ENCODE measurements around the gene TDRD10. TPM values are rescaled to one million over a fixed set of nuclear protein-coding genes. Genes with fewer than 3 reads are reported as not detected.

TDRD10 gene
- total RNA-seq, 4 donors from 2014 or later = 5.6 to 9.9 (median 7.3) TPM

DNA sequence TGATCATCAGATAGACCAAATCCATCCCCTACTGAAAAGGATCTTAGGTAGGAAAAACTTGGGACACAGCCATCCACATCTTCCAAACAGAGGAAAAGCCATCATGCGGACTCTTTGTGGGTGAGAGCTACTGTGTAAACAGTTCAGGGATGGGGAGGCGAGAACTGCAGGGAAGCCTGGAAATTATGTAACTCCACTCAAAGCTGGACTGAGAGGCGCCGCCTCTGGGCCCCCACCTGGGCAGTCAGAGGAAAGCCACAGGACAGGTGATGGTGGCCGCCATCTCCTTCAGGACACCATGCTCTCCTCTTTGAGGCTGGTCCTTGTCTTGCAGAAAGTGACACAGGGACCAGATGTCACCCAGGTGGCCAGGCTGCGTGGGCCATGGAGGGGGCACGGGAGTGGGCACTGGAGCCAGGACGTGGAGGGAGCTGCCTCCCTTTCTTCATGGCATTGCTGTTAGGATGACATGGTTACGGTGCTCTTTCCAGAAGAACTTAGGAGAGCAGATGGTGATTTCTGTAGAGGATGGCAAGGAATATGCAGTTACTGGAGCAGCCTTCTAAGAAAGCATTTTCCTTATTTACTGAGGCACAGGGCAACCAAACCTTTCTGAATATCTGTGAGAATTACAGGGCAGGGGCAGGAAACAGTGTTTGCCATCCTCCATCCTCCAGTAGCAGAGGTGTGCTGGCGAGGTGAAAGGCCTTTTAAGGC, 32.0 kb upstream of the TDRD10 start:
- peaks cover 13 to 14% of the 10 kb centered on the region in 2 donors for H3K4me1 ChIP-seq
- intact Hi-C loops (cut with DNase I) = no loop called here

GRCh38 chr1:154471304-154471703, 30.7 kb upstream of the TDRD10 start:
- TF ChIP-seq POLR2A (IDR thresholded peaks at IDR 0.05) = no peak
- Histone ChIP-seq H3K4me3 (replicated peaks in 1 of 3) (no peak overlapping the region), H3K9me3 (no peaks in the 10 kb centered on the region), H3K4me1 (peaks cover 7% of the 10 kb centered on the region in 2 donors), H3K36me3 (no peaks in the 10 kb centered on the region), H3K27me3 (no peaks in the 10 kb centered on the region), H3K27ac (no peak overlapping the region)
- intact Hi-C loops (cut with DNase I) = no loop called here
- DNase-seq = no peak
- WGBS, 2 donors = 93 to 99% methylated on average over 2 of the region's 2 CpGs

More for the DNA sequence above, 32.0 kb upstream of the TDRD10 start:
- TF ChIP-seq CTCF (IDR thresholded peaks at IDR 0.05) (no peak), POLR2A (IDR thresholded peaks at IDR 0.05) (no peak)
- DNase-seq = peak in 1 of 2 donors; percentile 10
- Histone ChIP-seq H3K36me3 (no peaks in the 10 kb centered on the region), H3K4me3 (replicated peaks in 1 of 3) (no peak overlapping the region), H3K9me3 (no peaks in the 10 kb centered on the region), H3K27me3 (no peaks in the 10 kb centered on the region), H3K27ac (no peak overlapping the region)
- WGBS, 2 donors = 84 to 89% methylated on average over 10 of the region's 10 CpGs

- Histone ChIP-seq H3K9me3 (no peaks in the 10 kb centered on the region), H3K4me3 (replicated peaks in 1 of 3) (no peak overlapping the region), H3K27me3 (no peaks in the 10 kb centered on the region), H3K4me1 (peaks cover 0 to 3% of the 10 kb centered on the region in 2 donors), H3K36me3 (no peaks in the 10 kb centered on the region), H3K27ac (no peak overlapping the region)
- DNase-seq = peak; percentile 58 to 68
- intact Hi-C loops (cut with DNase I) = loop anchor here (5.0 kb wide), 1 partner anchor 282 kb away; no protein-coding TSS in a partner anchor
- TF ChIP-seq CTCF (IDR thresholded peaks at IDR 0.05) (no peak), POLR2A (IDR thresholded peaks at IDR 0.05) (no peak)
- 56 to 63% methylated on average over 3 of the region's 3 CpGs for WGBS, 2 donors
Measured at GRCh38 chr1:154474802-154475201, 27.2 kb upstream of the TDRD10 start.

DNA sequence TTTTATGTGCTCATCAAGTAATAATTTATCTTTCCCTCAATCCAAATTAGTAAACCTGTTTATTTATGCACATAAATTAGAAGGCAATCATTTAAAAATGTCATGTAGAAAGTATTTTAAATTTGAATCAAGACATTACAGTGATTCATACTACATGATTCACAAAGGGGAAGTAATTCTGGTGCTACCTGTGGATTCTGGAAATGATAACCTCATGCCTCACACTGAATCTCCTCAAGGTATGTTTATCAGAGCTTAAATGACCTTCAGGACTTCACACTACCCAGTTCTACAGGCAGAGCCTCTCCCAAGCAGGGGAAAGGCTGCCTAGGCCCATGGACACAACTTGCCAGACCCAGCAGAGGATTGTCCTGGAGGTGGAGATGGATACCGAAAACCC, 25.2 kb upstream of the TDRD10 start:
- intact Hi-C loops (cut with DNase I) = loop anchor here (5.0 kb wide), 1 partner anchor 281 kb away; no protein-coding TSS in a partner anchor
- Histone ChIP-seq H3K4me3 (replicated peaks in 1 of 3) (no peak overlapping the region), H3K4me1 (peaks cover 0 to 6% of the 10 kb centered on the region in 2 donors), H3K36me3 (no peaks in the 10 kb centered on the region), H3K9me3 (no peaks in the 10 kb centered on the region), H3K27me3 (no peaks in the 10 kb centered on the region), H3K27ac (no peak overlapping the region)
- DNase-seq = no peak
- 89 to 93% methylated on average over 1 of the region's 1 CpG for WGBS, 2 donors
- TF ChIP-seq POLR2A (IDR thresholded peaks at IDR 0.05) (no peak), CTCF (IDR thresholded peaks at IDR 0.05) (no peak)

- H3K4me3 ChIP-seq (replicated peaks in 1 of 3) = no peak overlapping the region
- intact Hi-C loops (cut with DNase I) = loop anchor here (5.0 kb wide), 1 partner anchor 279 kb away; no protein-coding TSS in a partner anchor
- no peaks in the 10 kb centered on the region for H3K27me3 ChIP-seq
- H3K36me3 ChIP-seq = no peaks in the 10 kb centered on the region
- peaks cover 0 to 6% of the 10 kb centered on the region in 2 donors for H3K4me1 ChIP-seq
- TF ChIP-seq POLR2A (IDR thresholded peaks at IDR 0.05) = no peak
- TF ChIP-seq CTCF (IDR thresholded peaks at IDR 0.05) = no peak
- DNase-seq = no peak
- 89 to 95% methylated on average over 8 of the region's 8 CpGs for WGBS, 2 donors
- no peak overlapping the region for H3K27ac ChIP-seq
- no peaks in the 10 kb centered on the region for H3K9me3 ChIP-seq
Measured at GRCh38 chr1:154478013-154478412, 24.0 kb upstream of the TDRD10 start.
